Measurements from ENCODE around the gene CAMK1D.

Gene CAMK1D

DNA sequence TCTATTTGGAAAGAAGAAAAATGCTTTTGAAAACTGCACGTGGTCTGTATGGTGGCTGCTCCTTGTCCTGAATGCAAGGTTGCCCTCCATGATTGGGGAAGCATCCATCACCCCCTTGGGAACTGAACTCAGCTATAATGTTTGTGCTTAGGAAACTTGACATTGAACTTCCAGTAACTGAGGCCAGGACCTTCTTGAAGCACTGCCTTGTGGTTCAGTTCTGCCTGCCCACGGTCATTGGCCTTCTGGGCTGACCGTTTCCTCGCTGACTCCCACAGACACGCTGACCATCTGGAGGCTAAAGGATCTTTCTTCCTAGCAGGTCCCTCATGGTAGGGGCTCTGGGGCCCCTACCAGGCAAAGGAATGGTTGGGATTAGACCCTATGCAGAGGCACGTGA lies 247.8 kb downstream of the CAMK1D start:
- no peak for DNase-seq (ENCODE audit: low read depth)

DNA sequence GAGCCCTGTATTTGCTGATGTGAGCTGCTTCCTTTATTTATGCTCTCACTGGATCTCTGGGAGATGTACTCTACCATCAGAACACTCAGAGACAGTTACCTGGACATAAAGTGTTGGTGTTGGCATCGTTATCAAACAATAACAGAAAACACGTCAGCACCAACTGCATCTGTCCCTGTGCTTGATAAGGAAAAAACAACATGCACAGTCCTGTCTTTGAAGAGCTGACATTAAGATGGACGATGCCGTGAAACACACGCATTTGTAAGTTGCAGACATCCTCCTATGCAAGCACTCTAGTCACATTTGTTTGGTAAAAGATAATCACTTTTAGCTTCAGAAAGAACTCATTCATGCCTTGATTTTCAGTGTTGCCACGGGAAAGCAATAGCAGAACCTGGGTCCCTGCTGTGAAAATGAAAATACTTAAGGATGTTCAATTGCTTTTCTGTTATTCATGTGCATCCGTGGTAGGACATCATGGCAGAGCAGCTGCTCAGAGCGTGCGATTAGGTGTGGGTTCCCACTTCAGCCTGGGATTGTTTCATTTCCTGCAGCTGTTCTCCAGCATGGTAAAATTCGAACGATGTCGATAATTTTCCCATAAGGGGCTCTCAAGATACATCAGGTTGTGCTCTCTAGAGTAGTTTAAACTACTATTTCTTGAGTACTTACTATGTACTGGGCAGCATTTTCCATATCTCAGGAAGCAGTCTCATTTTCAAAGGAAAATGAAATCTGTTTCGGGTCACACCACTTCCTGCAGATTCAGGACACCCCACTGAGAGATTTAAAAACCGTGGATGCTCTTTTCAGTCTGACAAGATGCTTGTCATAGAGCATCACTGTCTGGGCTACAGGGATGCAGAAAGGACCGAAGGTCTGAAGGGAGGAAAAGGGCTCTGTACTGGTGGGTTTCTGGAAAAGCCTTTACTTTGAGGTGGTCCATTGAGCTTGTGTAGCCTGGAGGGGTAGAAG lies 248.7 kb downstream of the CAMK1D start:
- no peak for DNase-seq (ENCODE audit: low read depth)

DNA sequence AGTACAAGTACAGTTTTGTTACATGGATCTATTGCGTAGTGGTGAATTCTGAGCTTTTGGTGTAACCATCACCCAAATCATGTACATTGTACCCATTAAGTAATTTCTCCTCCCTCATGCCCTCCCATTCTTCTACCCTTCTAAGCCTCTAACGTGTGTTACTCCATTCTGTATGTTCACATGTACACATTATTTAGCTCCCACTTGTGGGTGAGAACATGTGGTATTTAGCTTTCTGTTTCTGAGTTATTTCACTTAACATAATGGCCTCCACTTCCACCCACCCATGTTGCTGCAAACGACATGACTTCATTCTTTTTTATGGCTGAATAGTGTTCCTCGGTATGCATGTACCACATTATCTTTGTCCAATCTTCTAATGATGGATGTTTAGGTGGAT lies 251.3 kb downstream of the CAMK1D start:
- DNase-seq (ENCODE audit: low read depth) = no peak

DNA sequence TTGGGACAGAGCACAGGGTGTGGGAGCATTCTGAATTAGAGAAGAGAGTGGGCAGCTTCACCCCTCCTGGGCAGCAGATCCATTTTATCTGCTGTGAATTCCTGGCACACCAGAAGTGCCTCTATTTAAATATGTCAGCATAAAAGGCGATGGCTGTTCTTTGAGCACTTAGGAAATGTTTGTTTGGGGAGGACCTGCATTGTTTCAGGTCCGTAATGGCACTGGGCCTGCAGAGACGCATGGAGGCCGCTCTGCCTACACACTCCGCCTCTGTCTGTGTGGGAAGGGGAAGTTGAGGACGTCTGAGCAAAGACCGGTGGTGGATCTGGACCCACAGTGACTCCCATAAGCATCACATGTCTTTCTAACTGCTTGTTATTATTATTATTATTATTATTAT lies 253.2 kb downstream of the CAMK1D start:
- no peak for DNase-seq (ENCODE audit: low read depth)

DNA sequence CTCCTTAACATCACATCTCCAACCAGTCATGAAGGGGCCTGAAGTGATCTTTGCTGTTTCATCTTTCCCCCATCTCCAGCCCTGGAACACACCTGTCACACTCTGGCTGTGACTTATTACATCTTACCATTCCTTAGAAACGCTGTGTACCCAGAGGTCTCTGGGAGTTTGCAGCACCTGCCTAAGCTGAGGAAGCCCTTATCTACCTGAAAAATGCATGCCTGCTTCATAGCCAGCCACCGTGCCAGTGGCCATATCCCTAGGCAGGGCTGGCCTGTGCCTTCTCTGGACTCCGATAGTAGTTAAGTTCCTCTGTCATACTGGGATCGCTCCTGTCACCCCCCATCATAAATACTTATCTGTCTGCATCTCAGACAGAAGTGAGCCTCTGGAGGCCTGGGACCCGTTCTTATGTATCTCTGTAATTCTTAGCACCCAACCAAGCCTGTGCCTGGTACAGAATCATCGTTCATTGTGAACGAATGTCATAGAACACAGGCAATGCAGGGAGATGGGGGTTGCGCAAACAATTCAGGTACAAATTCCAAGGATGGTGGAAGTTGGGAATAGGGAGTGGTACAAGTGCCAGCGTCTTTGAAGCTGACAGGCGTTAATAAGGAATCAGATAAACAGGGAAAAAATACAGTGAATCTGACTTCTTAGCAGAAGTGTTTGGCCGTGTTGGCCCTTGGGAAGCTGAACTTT lies 254.6 kb downstream of the CAMK1D start:
- no peak for DNase-seq (ENCODE audit: low read depth)

DNA sequence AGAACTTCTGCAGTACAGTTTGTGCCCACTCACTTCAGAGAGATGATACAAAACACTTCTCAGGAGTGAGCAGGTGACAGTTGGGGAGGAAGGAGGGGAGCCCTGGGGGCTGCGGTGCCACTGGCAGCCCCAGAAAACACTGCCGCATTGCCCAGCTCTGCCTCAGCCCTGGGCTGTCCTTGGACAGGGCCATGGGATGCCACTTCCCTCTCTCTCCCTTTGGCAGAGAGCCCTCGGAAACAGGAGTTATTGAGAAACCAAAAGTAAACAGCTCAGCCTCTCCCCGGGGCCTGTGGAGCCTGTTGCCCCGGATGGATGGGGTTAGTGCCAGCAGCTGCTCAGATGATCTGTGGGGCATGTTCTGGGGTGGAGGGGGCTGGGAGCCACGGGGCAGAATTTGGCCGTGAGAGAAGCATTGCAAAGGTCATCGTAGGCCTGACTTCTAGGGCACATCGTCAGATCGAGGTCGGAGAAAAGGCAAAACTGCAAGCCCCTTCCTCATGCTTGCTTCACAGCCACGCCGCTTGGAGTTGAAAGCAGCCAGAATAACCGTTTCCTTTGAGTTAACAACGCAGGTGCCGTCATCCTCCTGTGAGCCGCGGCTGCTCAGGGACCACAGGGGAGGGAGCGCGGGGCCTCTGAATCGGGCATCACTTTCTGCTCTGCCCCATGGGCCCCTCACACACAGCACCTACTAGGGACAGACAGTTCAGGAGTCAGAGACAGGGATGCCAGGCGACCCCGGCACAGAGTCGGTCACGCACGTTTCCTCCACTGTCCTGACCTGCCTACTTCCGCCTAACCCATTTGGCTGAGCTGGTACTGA lies 256.4 kb downstream of the CAMK1D start:
- peak; percentile 4 for DNase-seq (ENCODE audit: low read depth)

DNA sequence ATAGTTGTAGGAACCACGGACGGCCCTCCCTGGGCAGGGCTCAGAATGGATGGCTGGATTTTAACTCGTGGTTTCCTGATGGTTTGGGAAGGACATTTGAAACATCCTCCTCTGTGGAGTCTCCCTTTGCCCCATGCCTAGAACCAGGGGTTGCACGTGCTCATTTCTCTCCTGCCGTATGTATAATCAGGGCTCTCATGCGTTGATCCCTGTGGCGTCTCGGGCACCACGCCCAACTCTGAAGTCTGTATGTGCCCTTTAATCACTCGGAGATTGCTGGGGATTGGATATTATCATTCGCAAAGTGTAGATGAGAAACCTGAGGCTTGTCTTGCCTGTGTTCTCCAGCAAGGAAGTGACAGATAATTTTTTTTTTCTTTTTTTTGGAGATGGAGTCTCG lies 257.1 kb downstream of the CAMK1D start:
- no peak for DNase-seq (ENCODE audit: low read depth)

DNA sequence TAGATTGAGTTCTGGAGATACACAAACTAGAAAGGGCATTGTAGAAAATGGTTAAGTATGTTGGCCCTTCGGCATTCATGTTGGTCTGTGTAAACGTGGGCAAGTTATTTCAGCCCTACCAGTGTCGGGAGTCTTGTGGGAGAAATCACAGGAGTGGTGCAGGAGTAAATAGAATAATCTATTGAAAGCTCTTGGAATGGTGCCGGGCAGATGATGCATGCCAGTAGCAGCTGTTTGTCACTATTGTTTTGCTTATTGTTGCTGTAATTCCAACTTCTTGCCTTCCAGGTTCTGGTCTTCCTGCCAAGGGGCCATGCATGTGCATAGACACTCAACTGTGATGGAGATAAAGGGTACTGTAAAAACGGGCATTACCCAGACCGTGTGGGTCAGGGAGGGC lies 259.4 kb downstream of the CAMK1D start:
- DNase-seq (ENCODE audit: low read depth) = no peak

DNA sequence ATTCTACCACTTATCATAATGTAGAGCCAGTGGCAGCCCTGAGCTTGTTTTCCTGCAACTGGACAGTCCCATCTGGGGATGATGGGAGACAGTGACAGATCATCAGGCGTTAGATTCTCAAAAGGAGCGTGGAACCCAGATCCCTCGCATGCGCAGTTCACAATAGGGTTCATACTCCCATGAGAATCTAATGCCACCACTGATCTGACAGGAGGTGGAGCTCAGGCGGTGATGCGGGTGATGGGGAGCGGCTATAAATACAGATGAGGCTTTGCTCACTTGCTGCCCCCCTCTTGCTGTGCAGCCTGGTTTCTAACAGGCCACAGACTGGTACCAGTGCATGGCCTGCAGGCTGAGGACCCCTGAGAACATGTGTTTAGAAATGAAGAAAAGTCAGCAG lies 260.1 kb downstream of the CAMK1D start:
- no peak for DNase-seq (ENCODE audit: low read depth)

DNA sequence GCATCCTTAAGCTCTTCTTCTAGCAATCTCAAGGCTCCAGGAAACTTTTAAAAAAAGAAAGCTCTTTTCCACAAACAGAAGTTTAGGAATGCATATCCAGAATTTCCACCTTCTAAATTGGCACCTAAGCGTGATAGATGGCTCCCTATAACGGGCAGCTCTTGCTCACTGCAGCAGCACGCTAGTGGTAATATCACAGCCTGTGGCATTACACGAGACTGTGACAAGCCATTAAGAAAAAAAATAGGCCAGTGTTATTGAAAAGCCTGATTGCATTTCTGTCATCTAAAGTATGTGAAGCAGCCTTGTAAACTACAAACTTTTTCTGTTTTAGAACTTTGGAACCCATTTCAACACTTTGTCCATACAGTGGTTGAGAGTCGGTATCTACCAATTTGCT lies 263.8 kb downstream of the CAMK1D start:
- no peak for DNase-seq (ENCODE audit: low read depth)

DNA sequence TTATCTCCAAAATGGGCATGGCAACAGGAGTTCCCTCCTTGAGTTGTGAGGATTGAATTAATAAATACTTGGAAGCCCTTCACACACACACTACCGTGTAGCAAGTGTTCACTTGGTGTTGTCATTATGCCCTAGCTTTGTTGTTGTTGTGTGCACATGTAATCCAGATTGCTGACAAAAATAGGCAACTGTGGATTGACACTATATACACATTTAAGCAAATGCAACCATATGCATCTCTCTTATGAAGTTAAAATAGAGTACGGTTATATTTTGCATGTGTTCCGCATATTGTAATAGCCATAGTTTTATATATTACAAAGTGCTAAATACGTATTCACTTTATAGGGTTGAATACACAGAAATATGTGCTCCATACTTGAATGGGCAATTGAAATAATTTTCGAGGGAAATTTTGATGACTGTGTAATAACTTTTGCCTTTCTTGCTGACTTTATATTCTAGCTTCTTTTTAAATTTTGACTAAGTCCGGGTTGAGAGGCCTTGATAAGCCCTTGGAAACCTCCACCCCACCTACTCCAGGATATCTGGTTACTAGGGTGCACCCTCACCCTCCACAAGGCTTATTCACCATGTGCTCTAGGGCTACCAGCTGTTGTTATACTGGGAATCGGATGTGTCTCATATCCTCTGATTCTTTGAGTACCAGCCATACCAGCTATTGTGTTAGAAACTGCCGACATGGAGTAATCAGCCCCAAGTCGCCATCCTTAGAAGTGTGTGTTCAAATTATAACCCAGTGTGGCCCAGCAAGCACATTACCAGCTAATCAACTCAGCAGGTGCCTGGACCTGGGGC lies 265.0 kb downstream of the CAMK1D start:
- DNase-seq (ENCODE audit: low read depth) = no peak

DNA sequence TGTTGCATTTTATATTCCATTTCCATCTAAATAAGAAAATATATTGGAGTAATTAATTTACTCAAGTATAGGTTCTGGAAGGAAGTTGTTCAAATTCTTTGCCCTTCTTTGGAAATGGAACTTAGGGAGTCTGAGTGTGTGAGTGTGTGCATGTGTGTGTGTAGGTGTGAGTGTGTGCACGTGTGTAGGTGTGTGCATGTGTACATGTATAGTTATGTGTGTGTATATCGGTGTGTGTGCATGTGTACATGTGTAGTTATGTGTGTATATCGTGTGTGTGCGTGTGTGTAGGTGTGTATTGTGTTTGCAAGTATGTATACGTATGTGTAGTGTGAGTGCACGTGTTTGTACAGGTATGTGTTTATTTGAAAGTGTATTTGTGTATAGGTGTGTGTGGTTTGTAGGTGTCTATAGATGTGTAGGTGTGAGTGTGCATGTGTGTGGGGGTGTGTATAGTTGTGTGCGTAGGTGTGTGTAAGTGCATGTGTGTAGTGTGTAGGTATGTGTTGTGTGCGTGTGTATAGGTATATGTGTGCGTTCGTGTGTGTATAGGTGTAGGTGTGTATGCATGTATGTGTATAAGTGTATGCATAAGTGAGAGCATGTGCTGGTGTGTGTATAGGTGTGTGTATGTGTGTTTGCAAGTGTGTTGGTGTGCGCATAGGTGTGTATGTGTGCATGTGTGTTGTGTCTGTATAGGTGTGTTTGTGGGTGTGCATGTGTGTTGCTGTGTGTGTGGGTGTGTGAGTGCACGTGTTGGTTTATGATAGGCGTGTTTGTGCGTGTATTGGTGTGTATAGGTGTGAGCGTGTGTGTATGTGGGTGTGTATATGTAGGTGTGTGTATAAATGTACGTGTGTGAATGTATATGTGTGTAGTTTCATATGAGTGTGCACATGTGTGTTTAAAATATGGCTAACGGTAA lies 266.2 kb downstream of the CAMK1D start:
- DNase-seq (ENCODE audit: low read depth) = no peak

DNA sequence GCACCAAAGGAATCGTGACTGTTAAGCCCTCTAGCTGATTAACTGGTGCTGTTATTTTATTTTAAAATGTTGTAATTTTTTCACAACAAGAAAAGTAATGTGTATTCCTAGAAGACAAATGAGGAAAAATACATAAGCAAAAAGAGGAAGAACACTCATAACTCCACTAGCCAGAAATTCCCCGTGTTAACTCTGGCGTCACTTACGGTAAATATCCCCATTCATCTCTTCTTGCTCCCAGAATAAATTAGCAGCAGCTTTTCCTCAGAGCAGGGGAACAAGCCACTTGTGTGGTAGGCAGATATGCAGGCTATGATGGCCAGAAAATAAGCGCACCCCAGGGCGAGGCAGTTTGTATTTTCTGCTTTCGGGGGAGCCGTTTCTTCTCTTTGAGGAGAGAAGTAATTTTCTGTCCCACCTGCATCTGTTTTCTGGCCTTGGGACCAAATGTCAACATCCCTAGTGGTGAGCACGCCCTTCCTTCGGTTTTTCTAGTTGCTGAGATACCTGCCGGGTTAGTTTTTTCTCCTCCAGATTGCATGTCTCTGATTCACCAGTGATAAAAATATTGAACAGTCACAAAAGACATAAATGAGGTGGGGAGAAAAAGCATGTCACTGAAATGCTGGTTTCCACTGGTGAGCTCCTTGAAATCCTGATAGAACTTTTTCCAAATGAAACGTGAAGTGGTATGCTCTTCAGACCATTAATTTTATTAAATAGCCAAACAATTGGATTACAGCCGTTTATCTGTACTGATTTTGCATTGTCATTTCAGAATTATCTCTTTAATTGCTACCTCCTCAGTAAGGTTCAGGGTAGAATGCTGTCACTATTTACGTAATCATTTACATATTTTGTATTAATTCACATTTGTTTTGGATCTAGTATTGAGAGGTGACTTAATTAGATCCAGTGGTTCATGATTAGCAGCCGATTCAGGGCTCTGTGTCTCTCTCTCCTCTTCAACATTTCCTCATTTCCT lies 268.1 kb downstream of the CAMK1D start:
- DNase-seq (ENCODE audit: low read depth) = no peak

DNA sequence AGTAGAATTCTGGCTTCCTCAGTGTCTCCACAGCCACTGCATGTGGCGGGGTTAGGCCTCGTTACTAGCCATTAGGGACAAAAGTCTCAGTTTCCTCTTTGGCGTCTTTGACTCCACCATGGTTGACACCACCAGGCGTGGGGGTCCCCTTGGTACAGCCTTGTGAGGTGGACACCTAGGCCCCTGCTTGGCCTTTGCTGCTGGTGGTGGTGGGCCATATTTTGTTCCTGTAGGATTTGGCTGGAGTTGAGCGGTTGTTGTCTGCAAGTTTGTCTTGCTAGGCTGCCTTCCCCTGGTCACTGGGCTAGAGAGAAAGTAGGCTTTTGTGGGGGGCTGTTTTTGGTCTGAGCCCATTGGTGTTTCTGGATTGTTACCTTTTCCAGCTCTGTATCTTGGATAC lies 272.7 kb downstream of the CAMK1D start:
- no peak for DNase-seq (ENCODE audit: low read depth)

DNA sequence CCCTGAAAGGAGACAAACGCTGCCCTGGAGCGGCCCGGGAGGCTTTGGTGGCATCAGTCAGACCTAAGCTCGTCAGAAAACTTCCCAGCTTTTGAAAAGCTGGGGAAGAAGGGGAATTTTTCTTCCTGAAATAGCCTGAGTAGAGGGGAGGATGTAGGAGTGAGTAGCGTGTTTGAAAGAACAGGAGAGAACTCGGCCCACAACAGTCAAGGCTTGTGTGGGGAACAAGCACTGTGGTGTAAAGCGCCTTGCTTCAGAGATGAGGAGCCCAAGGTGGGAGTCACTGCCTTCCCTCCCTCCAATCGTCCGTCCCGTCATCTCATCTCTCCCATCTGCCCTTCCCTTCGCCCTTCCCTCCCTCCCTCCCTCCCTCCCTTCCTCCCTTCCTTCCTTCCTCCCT lies 273.3 kb downstream of the CAMK1D start:
- DNase-seq (ENCODE audit: low read depth) = no peak

DNA sequence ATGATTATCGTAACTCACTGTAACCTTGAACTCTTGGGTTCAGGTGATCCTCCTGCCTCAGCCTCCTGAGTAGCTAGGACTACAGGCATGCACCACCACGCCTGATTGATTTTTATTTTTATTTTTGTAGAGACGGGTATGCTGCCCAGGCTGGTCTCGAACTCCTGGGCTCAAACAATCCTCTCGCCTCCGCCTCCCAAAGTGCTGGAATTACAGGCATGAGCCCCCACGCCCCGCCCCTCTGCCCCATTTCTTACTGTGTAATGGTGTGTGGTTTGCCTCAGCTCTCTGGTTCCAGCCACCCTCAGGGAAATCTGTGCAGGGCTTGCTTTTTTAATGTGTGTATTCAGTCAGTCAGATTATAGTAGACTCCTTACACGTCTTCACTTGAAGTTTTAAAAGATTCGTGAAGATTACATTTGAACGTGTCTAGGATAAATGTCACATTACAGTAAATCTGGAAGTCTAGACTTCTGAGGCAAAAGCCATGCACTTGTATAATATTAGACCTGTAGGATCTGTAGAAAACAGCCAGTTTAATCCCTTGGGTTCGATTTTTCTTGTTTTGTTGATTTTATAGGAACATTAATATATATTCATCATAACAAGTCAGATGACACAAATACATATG lies 276.2 kb downstream of the CAMK1D start:
- DNase-seq (ENCODE audit: low read depth) = no peak

DNA sequence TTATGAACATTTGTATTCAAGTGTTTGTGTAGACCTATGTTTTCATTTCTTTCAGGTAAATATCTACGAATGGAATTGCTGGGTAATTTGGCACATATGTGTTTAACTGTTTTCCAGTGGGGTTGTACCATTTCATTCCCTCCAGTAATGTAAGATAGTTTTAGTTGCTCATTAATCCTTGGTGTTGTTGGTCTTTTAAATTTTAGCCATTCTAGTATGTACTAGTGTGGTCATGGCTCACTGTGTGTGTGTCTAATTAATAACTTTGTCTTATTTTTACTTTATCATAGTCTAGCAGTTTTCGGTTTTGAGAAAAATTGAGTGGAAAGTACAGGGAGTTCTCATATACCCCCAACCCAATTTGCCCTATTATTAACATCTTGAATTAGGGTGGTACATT lies 278.8 kb downstream of the CAMK1D start:
- no peak for DNase-seq (ENCODE audit: low read depth)

DNA sequence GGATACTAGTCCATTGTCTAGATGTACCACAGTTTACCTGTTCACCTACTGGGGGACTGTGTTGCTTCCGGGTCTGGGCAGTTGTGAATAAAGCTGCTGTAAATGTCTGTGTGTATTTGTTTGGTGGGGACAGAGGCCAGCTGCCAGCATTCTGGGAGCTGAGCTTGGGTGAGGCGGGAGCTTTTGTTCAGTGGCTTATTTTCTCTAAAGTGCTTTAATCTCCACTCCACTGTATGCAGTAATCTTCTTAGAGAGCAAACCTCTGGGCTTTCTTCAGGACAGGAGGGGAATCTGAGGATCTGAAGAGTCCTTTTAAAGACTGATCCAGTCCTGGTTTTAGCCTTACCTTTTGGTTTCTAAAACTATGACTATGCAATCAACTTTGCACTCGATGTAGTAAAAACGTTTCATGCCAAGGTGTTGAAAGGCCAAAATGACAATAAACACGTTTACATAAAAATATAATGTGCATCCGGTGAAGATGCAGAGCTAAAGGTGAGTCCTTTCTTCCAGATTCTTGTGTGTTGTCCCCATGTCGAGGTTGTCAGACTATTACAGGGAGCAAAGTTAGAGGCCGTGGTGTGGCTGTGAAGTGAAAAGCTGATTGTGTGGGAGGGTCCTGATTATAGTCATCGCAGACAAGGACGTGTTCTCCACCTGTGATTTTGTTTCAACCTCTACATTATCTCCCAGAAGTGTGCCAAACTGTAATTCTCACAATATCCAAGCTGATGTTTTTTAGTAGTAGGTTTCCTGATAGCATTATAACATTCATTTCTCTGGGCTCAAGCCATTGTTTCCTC lies 279.8 kb downstream of the CAMK1D start:
- no peak for DNase-seq (ENCODE audit: low read depth)

Measured in ELR (cell line).